ENCODE results near the gene SLC5A10.

The SLC5A10 gene

GRCh38 chr17:18960803-18961511 is 9.0 kb downstream of the SLC5A10 start:
- H3K27ac ChIP-seq, result no peak overlapping the region
- TF ChIP-seq CTCF (conservative IDR thresholded peaks at IDR 0.05) (peak; percentile 98), ZFX (IDR thresholded peaks at IDR 0.05) (no peak)

GRCh38 chr17:18961634-18962493 is 9.9 kb downstream of the SLC5A10 start:
- TF ChIP-seq ZFX (IDR thresholded peaks at IDR 0.05) (no peak), CTCF (conservative IDR thresholded peaks at IDR 0.05) (no peak)
- no peak overlapping the region for H3K27ac ChIP-seq

GRCh38 chr17:18962494-18962815 is 10.5 kb downstream of the SLC5A10 start:
- H3K27ac ChIP-seq, result no peak overlapping the region
- TF ChIP-seq CTCF (conservative IDR thresholded peaks at IDR 0.05) (no peak), ZFX (IDR thresholded peaks at IDR 0.05) (no peak)

DNA sequence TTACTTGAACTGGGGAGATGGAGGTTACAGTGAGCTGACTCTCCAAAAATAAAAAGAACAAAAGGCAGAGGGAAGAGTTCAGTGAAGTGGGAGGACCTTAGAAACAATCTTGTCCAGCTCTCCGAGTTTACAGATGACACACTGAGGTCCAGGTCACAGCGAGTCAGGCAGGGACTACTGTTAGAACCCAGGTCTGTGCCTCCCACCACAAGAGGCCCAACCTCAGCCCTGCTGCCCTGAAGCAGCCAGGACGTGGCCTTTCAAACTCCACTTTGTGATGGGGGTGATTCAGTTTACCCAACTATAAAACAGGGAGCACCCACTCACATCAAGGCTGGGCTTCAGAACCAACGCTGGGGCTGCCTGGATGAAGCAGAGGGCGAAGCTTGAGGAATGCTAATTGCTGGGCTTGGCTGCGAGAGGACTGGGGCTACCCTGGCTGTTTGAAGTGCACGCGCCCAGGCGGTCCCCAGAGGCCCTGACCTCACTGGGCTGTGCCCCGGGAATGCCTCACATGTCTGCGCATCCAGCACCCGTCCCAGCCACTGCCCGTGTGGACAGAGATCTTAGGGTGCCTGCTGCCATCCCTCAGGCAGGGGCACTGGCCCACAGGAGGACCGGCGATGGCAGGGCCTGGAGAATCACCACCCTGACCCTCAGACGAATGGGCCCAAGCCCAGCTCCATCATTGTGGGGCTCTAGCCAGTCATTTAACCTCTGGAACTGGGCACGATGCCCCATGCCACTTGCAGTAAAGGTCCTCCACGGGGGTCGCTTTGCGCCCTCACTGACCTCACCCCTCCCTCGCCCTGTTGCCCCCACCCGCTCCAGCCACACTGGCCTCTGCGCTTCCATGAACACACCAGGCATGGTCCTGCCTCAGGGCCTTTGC is 11.4 kb downstream of the SLC5A10 start:
- TF ChIP-seq CTCF (conservative IDR thresholded peaks at IDR 0.05), result no peak
- TF ChIP-seq ZFX (IDR thresholded peaks at IDR 0.05), result no peak
- H3K27ac ChIP-seq, result no peak overlapping the region

GRCh38 chr17:18964018-18964351 is 12.0 kb downstream of the SLC5A10 start:
- no peak overlapping the region for H3K27ac ChIP-seq
- no peak for TF ChIP-seq ZFX (IDR thresholded peaks at IDR 0.05)
- TF ChIP-seq CTCF (conservative IDR thresholded peaks at IDR 0.05), result no peak

GRCh38 chr17:18964550-18964949 is 12.6 kb downstream of the SLC5A10 start:
- no peak overlapping the region for H3K27ac ChIP-seq
- TF ChIP-seq CTCF (conservative IDR thresholded peaks at IDR 0.05), result no peak
- no peak for TF ChIP-seq ZFX (IDR thresholded peaks at IDR 0.05)

Data from C4-2B (cell line).